ENCODE measurements around the gene ANKS1B. TPM values are rescaled to one million over a fixed set of nuclear protein-coding genes. Genes with fewer than 3 reads are reported as not detected.

The ANKS1B gene
- total and polyA plus RNA-seq, 10 of the 15 experiments (the other 5 are each of a cell fraction or from before 2014, with no cell fraction given) = 0.16 to 1.3 (median 0.82) TPM; not detected in 7

GRCh38 chr12:98697209-98697608, 1287.5 kb downstream of the ANKS1B start:
- Histone ChIP-seq H4K20me1 (ENCODE audit: control insufficient read depth, insufficient read depth) (no peaks in the 10 kb centered on the region), H3K79me2 (ENCODE audit: control insufficient read depth, insufficient read depth, low read length) (no peaks in the 10 kb centered on the region), H3K4me3 (no peak overlapping the region), H3K27me3 (replicated peaks in 1 of 2; ENCODE audit: control insufficient read depth in 2 of 2, insufficient read depth in 2 of 2, low read length in 1 of 2) (no peaks in the 10 kb centered on the region), H3K36me3 (ENCODE audit: control insufficient read depth in 2 of 2, insufficient read depth in 2 of 2, low read length in 1 of 2) (peaks cover 0 to 13% of the 10 kb centered on the region in 2 experiments; a peak in 3 of 4 replicates), H3K27ac (ENCODE audit: control insufficient read depth, insufficient read depth) (no peak overlapping the region), H3K4me2 (ENCODE audit: control insufficient read depth, insufficient read depth) (no peak overlapping the region), H2AFZ (ENCODE audit: control insufficient read depth, low read depth, low read length) (no peak overlapping the region), H3K9me3 (replicated peaks; ENCODE audit: control insufficient read depth, insufficient read depth, low read length) (no peaks in the 10 kb centered on the region), H3K4me1 (ENCODE audit: control insufficient read depth, insufficient read depth, low read length) (no peaks in the 10 kb centered on the region), H3K9ac (ENCODE audit: control insufficient read depth, insufficient read depth, low read length) (no peak overlapping the region)
- no peak for TF ChIP-seq BHLHE40 (IDR thresholded peaks at IDR 0.05; ENCODE audit: borderline replicate concordance in 1 of 2, low read depth in 2 of 2, low read length in 1 of 2)
- TF ChIP-seq KDM1A (IDR thresholded peaks at IDR 0.05; ENCODE audit: borderline replicate concordance) = no peak
- TF ChIP-seq CHD2 (IDR thresholded peaks at IDR 0.05; ENCODE audit: borderline replicate concordance, low read depth, low read length) = no peak
- TF ChIP-seq RBBP5 (conservative IDR thresholded peaks at IDR 0.05) = no peak
- ATAC-seq = no peak
- intact Hi-C loops (cut with micrococcal nuclease; ENCODE audit: unreplicated experiment) = no loop called here
- no TSS peak for BruUV-seq (replicated peaks)
- ChIA-PET POLR2A (no interaction called here), SMC1A (ENCODE audit: uncharacterized antibody, unreplicated experiment) (no interaction called here), RAD21 (ENCODE audit: unreplicated experiment) (interaction anchor here (3.9 kb wide), 1 partner anchor 301 kb away, joined by 26 read pairs; no protein-coding TSS in a partner anchor), CTCF (interaction anchor here (1.2 to 3.0 kb wide), 2 partner anchors 301 kb away, joined by 6 to 31 read pairs; no protein-coding TSS in a partner anchor)
- no peak for FAIRE-seq
- WGBS (ENCODE audit: insufficient coverage, insufficient replicate concordance, low lambda C conversion rate, missing lambda C conversion rate) = 27% methylated on average over 2 of the region's 2 CpGs
- in situ Hi-C loops (cut with MboI) = loop anchor here (10.0 kb wide), 1 partner anchor 298 kb away; no protein-coding TSS in a partner anchor
- DNase-seq (ENCODE audit: low read depth, low spot score) = no peak

- no peaks in the 10 kb centered on the region for H3K9me3 ChIP-seq (replicated peaks; ENCODE audit: control insufficient read depth, insufficient read depth, low read length)
- intact Hi-C loops (cut with micrococcal nuclease; ENCODE audit: unreplicated experiment) (no loop called here), in situ Hi-C loops (cut with MboI) (loop anchor here (10.0 kb wide), 1 partner anchor 299 kb away; no protein-coding TSS in a partner anchor)
- ChIA-PET CTCF (interaction anchor here (0.6 to 1.2 kb wide), 2 partner anchors 13 to 302 kb away, joined by 4 to 6 read pairs; no protein-coding TSS in a partner anchor), RAD21 (ENCODE audit: unreplicated experiment) (interaction anchor here (3.9 kb wide), 1 partner anchor 302 kb away, joined by 26 read pairs; no protein-coding TSS in a partner anchor), SMC1A (ENCODE audit: uncharacterized antibody, unreplicated experiment) (interaction anchor here (0.8 kb wide), 1 partner anchor 302 kb away, joined by 3 read pairs; no protein-coding TSS in a partner anchor), POLR2A (no interaction called here)
- no peaks in the 10 kb centered on the region for H3K4me1 ChIP-seq (ENCODE audit: control insufficient read depth, insufficient read depth, low read length)
- peaks cover 0 to 17% of the 10 kb centered on the region in 2 experiments; a peak in 3 of 4 replicates for H3K36me3 ChIP-seq (ENCODE audit: control insufficient read depth in 2 of 2, insufficient read depth in 2 of 2, low read length in 1 of 2)
- H3K27ac ChIP-seq (ENCODE audit: control insufficient read depth, insufficient read depth) = no peak overlapping the region
- no peak for ATAC-seq
- H3K79me2 ChIP-seq (ENCODE audit: control insufficient read depth, insufficient read depth, low read length) = no peaks in the 10 kb centered on the region
- no peak for DNase-seq (ENCODE audit: low read depth, low spot score)
- no peak overlapping the region for H3K9ac ChIP-seq (ENCODE audit: control insufficient read depth, insufficient read depth, low read length)
- no peaks in the 10 kb centered on the region for H4K20me1 ChIP-seq (ENCODE audit: control insufficient read depth, insufficient read depth)
- H3K4me2 ChIP-seq (ENCODE audit: control insufficient read depth, insufficient read depth) = no peak overlapping the region
- no peaks in the 10 kb centered on the region for H3K27me3 ChIP-seq (replicated peaks in 1 of 2; ENCODE audit: control insufficient read depth in 2 of 2, insufficient read depth in 2 of 2, low read length in 1 of 2)
- 87% methylated on average over 8 of the region's 8 CpGs for WGBS (ENCODE audit: insufficient coverage, insufficient replicate concordance, low lambda C conversion rate, missing lambda C conversion rate)
- no TSS peak for BruUV-seq (replicated peaks)
- no peak overlapping the region for H2AFZ ChIP-seq (ENCODE audit: control insufficient read depth, low read depth, low read length)
- no peak for FAIRE-seq
- no peak overlapping the region for H3K4me3 ChIP-seq
- no peak for TF ChIP-seq CREB1 (IDR thresholded peaks at IDR 0.05; ENCODE audit: low read depth)
- TF ChIP-seq IKZF1 (conservative IDR thresholded peaks at IDR 0.05) = no peak
- TF ChIP-seq RB1 (IDR thresholded peaks at IDR 0.05; ENCODE audit: borderline replicate concordance) = no peak
- TF ChIP-seq ZNF207 (IDR thresholded peaks at IDR 0.05; ENCODE audit: borderline replicate concordance) = no peak
- TF ChIP-seq PAX5 (IDR thresholded peaks at IDR 0.05; ENCODE audit: borderline replicate concordance, low read depth, low read length) = no peak
- TF ChIP-seq CUX1 (IDR thresholded peaks at IDR 0.05; ENCODE audit: insufficient replicate concordance, low read depth, low read length) = no peak
- no peak for TF ChIP-seq NR2C1 (IDR thresholded peaks at IDR 0.05)
- no peak for TF ChIP-seq YBX1 (IDR thresholded peaks at IDR 0.05)
These were observed 1288.6 kb downstream of the ANKS1B start for GRCh38 chr12:98696036-98696646.
